ENCODE measurements around the gene ZNF20.
"Not testable (repeated sequence)": the region's sequence is repeated elsewhere in the genome, so short reads cannot be mapped to it uniquely, and the experiment has no call there.

The ZNF20 gene

DNA sequence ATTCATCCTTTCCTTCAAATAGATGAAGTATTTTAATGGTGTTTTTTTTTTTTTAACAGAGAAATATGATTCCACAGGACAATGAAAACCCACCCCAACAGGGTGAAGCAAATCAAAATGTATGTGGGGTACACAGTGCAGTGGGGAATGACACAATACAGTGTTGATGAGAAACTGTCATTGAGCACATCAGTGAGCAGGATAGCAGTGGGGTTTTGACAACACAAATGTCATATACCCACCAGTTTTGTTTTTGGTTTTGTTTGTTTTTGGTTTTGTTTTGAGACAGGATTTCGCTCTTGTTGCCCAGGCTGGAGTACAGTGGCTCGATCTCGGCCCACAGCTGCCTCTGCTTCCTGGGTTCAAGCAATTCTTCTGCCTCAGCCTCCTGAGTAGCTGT, 46.4 kb downstream of the ZNF20 start:
- DNase-seq (ENCODE audit: low read depth), result no peak

DNA sequence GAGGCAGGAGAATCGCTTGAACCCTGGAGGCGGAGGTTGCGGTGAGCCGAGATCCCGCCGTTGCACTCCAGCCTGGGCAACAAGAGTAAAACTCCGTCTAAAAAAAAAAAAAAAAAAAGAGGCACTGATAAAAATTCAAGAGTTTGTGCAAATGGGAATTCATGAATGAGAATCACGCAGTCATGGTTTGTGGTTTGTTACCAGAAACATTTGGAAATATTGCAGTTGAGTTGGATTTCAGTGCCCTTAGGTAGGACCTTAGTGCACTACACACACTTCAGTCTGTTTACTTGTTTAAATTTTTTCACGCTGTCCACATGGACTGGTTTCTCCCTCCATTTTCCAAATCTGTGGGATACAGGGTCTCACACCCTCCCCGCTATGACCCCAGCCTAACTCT, 47.2 kb downstream of the ZNF20 start:
- TF ChIP-seq, protein P1, sequence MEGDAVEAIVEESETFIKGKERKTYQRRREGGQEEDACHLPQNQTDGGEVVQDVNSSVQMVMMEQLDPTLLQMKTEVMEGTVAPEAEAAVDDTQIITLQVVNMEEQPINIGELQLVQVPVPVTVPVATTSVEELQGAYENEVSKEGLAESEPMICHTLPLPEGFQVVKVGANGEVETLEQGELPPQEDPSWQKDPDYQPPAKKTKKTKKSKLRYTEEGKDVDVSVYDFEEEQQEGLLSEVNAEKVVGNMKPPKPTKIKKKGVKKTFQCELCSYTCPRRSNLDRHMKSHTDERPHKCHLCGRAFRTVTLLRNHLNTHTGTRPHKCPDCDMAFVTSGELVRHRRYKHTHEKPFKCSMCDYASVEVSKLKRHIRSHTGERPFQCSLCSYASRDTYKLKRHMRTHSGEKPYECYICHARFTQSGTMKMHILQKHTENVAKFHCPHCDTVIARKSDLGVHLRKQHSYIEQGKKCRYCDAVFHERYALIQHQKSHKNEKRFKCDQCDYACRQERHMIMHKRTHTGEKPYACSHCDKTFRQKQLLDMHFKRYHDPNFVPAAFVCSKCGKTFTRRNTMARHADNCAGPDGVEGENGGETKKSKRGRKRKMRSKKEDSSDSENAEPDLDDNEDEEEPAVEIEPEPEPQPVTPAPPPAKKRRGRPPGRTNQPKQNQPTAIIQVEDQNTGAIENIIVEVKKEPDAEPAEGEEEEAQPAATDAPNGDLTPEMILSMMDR (IDR thresholded peaks at IDR 0.05; ENCODE audit: insufficient read depth, low read depth, low read length, missing control alignments), result no peak
- no peak overlapping the region for H3K4me3 ChIP-seq (ENCODE audit: low read length)
- DNase-seq (ENCODE audit: low read depth), result no peak

More for the DNA sequence above, 46.4 kb downstream of the ZNF20 start:
- H3K4me3 ChIP-seq (ENCODE audit: low read length), result no peak overlapping the region
- TF ChIP-seq, protein P1 (IDR thresholded peaks at IDR 0.05; ENCODE audit: insufficient read depth, low read depth, low read length, missing control alignments), result no peak

DNA sequence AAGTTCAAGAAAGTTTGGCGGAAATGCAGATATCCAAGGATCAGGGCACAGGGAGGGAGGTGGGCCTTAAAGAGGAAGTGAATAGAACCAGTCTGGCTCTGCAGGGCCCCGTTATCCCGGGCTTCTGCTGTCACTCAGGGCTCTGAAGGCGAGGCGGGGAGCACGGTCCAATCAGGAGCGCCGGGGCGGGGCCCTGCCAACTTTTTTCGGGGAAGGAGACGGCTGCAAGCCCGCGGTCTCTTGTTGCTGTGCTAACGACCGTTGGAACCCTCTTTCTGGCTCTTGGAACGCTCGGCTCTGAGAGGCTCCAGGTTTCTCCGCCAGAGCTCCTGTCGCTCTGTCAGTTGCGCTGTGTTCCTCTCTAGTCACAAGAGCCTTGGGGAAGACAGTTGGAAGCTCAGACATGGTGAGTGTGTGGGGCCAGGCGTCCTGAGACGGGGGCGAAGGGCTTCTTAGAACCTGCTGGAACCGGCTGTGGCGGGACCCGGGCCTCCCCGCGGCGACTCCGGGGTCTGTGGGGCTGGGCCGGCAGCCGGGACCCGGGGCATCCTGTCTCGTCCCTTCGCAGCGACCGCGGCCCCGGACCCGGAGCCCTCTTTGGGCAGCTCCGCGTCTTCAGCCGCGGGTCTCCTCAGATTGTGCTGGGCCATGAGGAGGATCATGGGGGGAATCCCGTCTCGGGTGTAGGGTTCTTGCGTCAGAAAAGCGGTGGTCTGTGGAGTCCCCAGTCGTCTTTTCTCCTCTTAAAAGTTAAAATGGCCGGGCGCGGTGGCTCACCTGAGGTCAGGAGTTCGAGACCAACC, 47.9 kb downstream of the ZNF20 start:
- TF ChIP-seq, protein P1 (IDR thresholded peaks at IDR 0.05; ENCODE audit: insufficient read depth, low read depth, low read length, missing control alignments), result no peak
- peak; percentile 46 for DNase-seq (ENCODE audit: low read depth)
- H3K4me3 ChIP-seq (ENCODE audit: low read length), result peak overlapping the region; percentile 29

DNA sequence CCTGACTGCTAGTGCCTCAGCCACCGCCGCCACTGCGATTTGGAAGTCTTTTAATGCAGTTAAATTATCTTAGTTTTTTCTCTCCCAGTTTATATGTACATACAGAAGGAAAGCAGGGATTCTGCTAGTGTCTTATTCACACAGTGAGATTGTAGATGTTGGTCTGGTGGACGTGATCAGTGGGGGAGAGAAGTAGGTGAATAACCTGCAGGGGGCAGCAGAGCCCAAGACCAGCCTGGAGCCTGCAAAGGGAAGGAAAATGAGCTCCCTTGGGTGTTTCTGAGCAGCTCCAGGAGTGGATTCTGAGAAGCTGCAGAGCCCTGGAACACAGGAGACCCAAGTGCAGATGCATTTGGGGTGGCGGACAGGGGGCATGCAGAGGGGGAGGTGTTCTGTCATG, 49.3 kb downstream of the ZNF20 start:
- TF ChIP-seq, protein P1 (IDR thresholded peaks at IDR 0.05; ENCODE audit: insufficient read depth, low read depth, low read length, missing control alignments), result peak; percentile 41
- no peak overlapping the region for H3K4me3 ChIP-seq (ENCODE audit: low read length)
- DNase-seq (ENCODE audit: low read depth), result peak; percentile 48

DNA sequence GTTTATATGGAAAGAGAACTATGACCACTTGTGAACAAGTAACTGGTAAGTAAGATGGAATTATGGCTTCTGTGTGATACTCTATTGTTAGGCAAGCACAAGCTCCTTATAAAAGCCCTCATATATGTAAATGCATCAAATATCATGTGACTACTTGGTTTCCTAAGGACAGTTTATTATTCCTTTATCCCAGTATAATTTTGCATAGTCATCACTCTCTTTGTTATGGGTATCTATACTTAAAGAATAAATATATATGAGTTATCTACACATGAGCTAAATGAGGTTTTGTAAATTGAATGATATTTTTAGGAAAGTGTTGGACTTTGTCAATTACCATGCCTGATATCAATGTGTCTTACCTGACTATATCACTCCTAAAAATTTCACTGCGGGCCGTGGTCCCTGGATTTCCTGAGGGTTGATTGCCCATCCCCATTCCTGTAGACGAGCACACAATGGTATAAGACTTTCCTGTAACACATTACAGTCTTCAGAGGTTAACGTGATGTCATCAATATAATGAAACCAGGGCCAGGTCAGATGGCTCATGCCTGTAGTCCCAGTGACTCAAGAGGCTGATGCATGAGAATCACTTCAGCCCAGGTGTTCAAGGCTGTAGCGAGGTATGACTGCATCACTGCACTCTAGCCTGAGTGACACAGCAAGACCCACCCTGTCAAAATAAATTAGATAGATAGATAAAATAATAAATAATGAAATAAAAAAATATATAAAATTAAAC, 54.9 kb downstream of the ZNF20 start:
- peak; percentile 19 for DNase-seq (ENCODE audit: low read depth)
- TF ChIP-seq, protein P1 (IDR thresholded peaks at IDR 0.05; ENCODE audit: insufficient read depth, low read depth, low read length, missing control alignments), result no peak
- H3K4me3 ChIP-seq (ENCODE audit: low read length), result no peak overlapping the region

DNA sequence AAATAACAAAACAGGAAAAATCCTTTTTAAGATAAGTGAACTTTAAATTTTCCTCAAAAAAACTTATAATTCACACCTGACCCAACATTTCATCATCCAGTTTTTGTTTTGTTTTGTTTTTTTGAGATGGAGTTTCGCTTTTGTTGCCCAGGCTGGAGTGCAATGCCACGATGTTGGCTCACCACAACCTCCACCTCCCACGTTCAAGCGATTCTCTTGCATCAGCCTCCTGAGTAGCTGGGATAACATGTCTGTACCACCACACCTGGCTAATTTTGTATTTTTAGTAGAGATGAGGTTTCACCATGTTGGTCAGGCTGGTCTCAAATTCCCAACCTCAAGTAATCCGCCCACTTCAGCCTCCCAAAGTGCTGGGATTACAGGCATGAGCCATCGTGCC, 56.8 kb downstream of the ZNF20 start:
- not testable (repeated sequence) for H3K4me3 ChIP-seq (ENCODE audit: low read length); DNase-seq (ENCODE audit: low read depth)
